T-helper 2 cell treated with Interferon-gamma antibody and Interleukin-4, amounts not matched to agents 5 μg/mL and 100 μg/mL, for 36 hours (primary cell): ENCODE results near the gene METTL21C.

Source experiments
- DNase-seq: peaks from one replicate; pipeline ENCODE4 v3.0.0; 2021; ENCODE audit warnings: low spot score
- H3K27ac Mint-ChIP-seq: one replicate; pipeline ENCODE4 v1.8.0; 2021; ENCODE audit warnings: mild to moderate bottlenecking, mixed read lengths
- H3K27me3 Mint-ChIP-seq: one replicate; pipeline ENCODE4 v1.8.0; 2021; ENCODE audit warnings: low read depth, mixed read lengths
- H3K36me3 Mint-ChIP-seq: one replicate; pipeline ENCODE4 v1.8.0; 2021; ENCODE audit warnings: low read depth, mixed read lengths
- H3K4me1 Mint-ChIP-seq: one replicate; pipeline ENCODE4 v1.8.0; 2021; ENCODE audit warnings: low read depth, mixed read lengths
- H3K4me3 Mint-ChIP-seq: one replicate; pipeline ENCODE4 v1.8.0; 2022; ENCODE audit warnings: mild to moderate bottlenecking, moderate library complexity, mixed read lengths
- H3K9me3 Mint-ChIP-seq: one replicate; pipeline ENCODE4 v1.8.0; 2021; ENCODE audit warnings: mixed read lengths

The METTL21C gene

GRCh38 chr13:102670130-102670529 is 24.7 kb downstream of the METTL21C start:
- Mint-ChIP-seq H3K4me1 (no peaks in the 10 kb centered on the region), H3K36me3 (peaks cover 77% of the 10 kb centered on the region), H3K27ac (no peak overlapping the region), H3K9me3 (peaks cover 21% of the 10 kb centered on the region), H3K27me3 (no peaks in the 10 kb centered on the region), H3K4me3 (no peak overlapping the region)
- DNase-seq: no peak

DNA sequence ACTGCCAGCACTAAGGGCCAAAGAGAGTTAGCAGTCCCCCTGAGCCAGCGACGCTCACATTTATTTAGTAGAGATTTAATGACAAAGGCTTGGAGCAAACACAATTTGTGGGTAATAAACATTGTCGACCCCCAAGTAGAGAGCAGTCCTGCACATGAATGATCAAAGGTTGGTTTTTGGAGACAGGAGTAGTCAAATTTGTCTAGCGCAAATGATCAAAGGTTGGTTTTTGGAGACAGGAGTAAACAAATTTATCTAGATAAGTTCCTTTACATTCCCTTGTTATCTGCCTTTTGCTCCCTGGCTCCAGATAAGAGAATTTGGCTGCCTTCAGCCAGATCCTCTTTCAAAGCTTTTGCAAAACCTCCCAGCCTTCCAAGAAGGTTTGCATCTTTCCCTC is 26.9 kb downstream of the METTL21C start:
- no peaks in the 10 kb centered on the region for H3K4me1 Mint-ChIP-seq
- no peak for DNase-seq
- no peaks in the 10 kb centered on the region for H3K27me3 Mint-ChIP-seq
- H3K36me3 Mint-ChIP-seq: peaks cover 79% of the 10 kb centered on the region
- peaks cover 21% of the 10 kb centered on the region for H3K9me3 Mint-ChIP-seq
- no peak overlapping the region for H3K4me3 Mint-ChIP-seq
- no peak overlapping the region for H3K27ac Mint-ChIP-seq

GRCh38 chr13:102667023-102667422 is 27.8 kb downstream of the METTL21C start:
- Mint-ChIP-seq H3K9me3 (peaks cover 21% of the 10 kb centered on the region), H3K27me3 (no peaks in the 10 kb centered on the region), H3K27ac (no peak overlapping the region), H3K4me3 (no peak overlapping the region), H3K4me1 (no peaks in the 10 kb centered on the region), H3K36me3 (peaks cover 77% of the 10 kb centered on the region)
- no peak for DNase-seq

DNA sequence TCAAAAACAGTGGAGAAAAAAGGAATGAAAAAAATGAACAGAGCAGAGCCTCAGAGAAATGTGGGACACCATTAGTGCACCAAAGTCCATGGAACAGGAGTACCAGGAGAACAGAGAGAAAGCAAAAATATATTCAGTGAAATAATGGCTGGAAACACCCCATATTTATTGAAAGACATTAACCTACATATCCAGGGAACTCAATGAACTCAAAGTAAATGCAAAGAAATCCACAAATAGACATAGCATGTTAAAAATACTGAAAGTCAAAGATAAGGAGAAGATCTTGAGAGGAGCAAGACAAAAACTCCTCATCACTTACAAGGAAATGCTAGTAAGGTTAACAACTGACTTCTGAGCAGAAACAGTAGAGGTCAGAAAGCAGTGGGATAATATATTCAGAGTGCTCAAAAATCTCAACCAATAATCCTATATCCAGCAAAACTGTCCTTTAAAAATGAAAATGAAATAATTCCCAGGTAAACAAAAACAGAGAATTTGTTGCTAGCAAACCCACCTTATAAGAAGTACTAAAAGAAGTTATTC is 35.6 kb downstream of the METTL21C start:
- no peaks in the 10 kb centered on the region for H3K4me1 Mint-ChIP-seq
- peaks cover 47% of the 10 kb centered on the region for H3K36me3 Mint-ChIP-seq
- H3K27ac Mint-ChIP-seq: peak overlapping the region; percentile 11
- peaks cover 7% of the 10 kb centered on the region for H3K9me3 Mint-ChIP-seq
- H3K4me3 Mint-ChIP-seq: no peak overlapping the region
- no peak for DNase-seq
- no peaks in the 10 kb centered on the region for H3K27me3 Mint-ChIP-seq

GRCh38 chr13:102658660-102659059 is 36.2 kb downstream of the METTL21C start:
- no peak overlapping the region for H3K4me3 Mint-ChIP-seq
- H3K27ac Mint-ChIP-seq: no peak overlapping the region
- peaks cover 41% of the 10 kb centered on the region for H3K36me3 Mint-ChIP-seq
- no peak for DNase-seq
- no peaks in the 10 kb centered on the region for H3K4me1 Mint-ChIP-seq
- no peaks in the 10 kb centered on the region for H3K27me3 Mint-ChIP-seq
- H3K9me3 Mint-ChIP-seq: peaks cover 7% of the 10 kb centered on the region

DNA sequence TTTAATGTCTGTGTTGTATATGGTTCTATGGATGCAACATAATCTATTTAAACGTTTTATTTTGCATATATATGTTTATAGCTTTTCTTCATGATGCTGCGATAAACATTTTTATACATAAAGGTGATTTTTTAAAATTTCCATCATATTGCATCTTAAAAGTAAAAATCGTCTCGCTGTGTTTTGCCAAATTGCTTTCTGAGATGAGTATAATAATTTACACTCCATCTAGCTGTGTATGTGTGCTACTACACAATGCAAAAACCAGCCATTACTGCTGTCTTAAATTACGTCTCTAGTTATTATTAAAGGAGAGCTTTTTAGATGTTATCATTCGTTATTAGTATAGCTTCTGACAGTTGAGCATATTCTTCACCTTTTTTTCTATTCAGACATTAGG is 37.2 kb downstream of the METTL21C start:
- Mint-ChIP-seq H3K27ac (no peak overlapping the region), H3K4me3 (no peak overlapping the region), H3K4me1 (no peaks in the 10 kb centered on the region), H3K36me3 (peaks cover 44% of the 10 kb centered on the region), H3K27me3 (no peaks in the 10 kb centered on the region), H3K9me3 (peaks cover 7% of the 10 kb centered on the region)
- DNase-seq: no peak

DNA sequence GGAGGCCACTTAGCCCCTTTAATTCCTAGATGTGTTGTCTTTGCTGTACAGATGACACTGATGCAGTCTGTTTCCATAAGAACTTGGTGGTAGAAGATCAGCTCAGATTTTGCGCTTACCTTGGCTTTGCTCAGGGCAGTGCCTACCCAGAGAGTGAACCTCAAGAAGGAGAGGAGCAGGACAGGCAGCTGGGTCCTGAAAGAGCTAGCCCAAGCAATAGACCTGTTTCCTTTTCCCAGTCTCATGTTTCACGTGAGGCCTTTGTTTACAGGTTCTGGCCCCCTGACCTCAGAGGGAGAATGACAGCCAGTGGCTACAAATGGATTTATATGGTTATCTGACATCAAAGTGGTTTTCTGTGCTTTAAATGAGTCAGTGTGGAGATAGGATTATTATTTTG is 40.1 kb downstream of the METTL21C start:
- H3K27ac Mint-ChIP-seq: no peak overlapping the region
- no peak for DNase-seq
- H3K9me3 Mint-ChIP-seq: peaks cover 7% of the 10 kb centered on the region
- no peaks in the 10 kb centered on the region for H3K27me3 Mint-ChIP-seq
- H3K4me1 Mint-ChIP-seq: peaks cover 2% of the 10 kb centered on the region
- H3K36me3 Mint-ChIP-seq: peaks cover 34% of the 10 kb centered on the region
- H3K4me3 Mint-ChIP-seq: no peak overlapping the region

DNA sequence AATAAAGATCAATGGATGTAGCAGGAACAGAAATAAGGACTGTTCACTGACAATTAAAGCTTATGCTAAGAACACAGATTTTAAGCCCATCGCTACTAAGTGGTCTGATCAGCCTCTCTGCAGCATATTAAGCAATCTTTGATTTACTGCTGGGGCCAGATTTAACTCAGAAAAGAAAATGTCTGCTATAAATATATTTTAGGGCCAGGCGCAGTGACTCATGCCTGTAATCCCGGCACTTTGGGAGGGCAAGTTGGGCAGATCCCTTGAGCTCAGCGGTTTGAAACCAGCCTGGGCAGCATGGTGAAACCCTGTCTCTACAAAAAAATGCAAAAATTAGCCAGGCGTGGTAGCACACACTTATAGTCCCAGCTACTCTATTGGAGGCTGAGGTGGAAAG is 43.0 kb downstream of the METTL21C start:
- Mint-ChIP-seq H3K27me3 (no peaks in the 10 kb centered on the region), H3K4me1 (peaks cover 3% of the 10 kb centered on the region), H3K4me3 (no peak overlapping the region), H3K9me3 (no peaks in the 10 kb centered on the region), H3K36me3 (peaks cover 37% of the 10 kb centered on the region), H3K27ac (no peak overlapping the region)
- DNase-seq: no peak

DNA sequence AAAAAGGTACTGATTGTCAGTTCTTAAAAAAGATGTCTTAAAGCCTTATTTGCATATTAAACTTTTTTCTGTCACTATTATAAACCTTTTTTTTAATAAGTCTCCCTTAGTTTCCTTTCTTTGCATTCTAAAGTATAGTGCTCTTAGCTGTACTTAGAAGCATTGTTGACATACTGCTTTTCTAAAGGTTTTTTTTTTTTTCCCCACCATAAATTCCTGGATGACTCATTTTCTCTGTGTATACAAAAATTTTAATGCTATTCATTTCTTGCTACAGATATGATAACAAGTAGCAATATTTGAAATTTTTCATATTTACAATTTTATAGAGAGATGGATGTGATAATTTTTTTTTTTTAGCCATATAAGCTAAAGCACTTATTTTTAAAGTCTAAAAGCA is 43.5 kb downstream of the METTL21C start:
- Mint-ChIP-seq H3K4me3 (no peak overlapping the region), H3K4me1 (peaks cover 5% of the 10 kb centered on the region), H3K27me3 (no peaks in the 10 kb centered on the region), H3K9me3 (no peaks in the 10 kb centered on the region), H3K27ac (no peak overlapping the region), H3K36me3 (peaks cover 41% of the 10 kb centered on the region)
- no peak for DNase-seq

DNA sequence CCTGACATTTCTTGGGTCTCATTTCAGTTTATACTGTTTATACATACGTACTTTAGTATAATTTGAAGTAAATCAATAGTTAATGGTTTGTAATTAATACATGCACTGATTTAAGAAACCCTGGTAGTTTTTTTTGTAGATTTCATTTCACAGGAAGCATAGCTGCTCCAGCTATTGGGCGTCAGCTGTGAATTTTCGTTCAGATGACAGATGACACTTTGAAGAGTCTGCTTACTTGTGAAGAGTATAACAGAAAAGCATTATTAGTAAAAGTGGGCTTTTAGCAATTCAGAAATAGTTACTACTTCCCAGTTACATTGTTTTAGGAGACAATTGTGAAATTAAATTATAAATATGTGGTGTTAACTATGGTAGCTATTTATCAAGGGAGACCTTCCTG is 44.4 kb downstream of the METTL21C start:
- peak overlapping the region; percentile 35 for H3K27ac Mint-ChIP-seq
- H3K36me3 Mint-ChIP-seq: peaks cover 41% of the 10 kb centered on the region
- DNase-seq: no peak
- H3K9me3 Mint-ChIP-seq: no peaks in the 10 kb centered on the region
- H3K4me3 Mint-ChIP-seq: no peak overlapping the region
- H3K4me1 Mint-ChIP-seq: peaks cover 5% of the 10 kb centered on the region
- H3K27me3 Mint-ChIP-seq: no peaks in the 10 kb centered on the region

- no peaks in the 10 kb centered on the region for H3K27me3 Mint-ChIP-seq
- H3K4me1 Mint-ChIP-seq: peaks cover 7% of the 10 kb centered on the region
- peak overlapping the region; percentile 23 for H3K27ac Mint-ChIP-seq
- H3K36me3 Mint-ChIP-seq: peaks cover 56% of the 10 kb centered on the region
- H3K9me3 Mint-ChIP-seq: no peaks in the 10 kb centered on the region
- no peak for DNase-seq
- no peak overlapping the region for H3K4me3 Mint-ChIP-seq
These were observed 46.8 kb downstream of the METTL21C start for GRCh38 chr13:102648046-102648445.

DNA sequence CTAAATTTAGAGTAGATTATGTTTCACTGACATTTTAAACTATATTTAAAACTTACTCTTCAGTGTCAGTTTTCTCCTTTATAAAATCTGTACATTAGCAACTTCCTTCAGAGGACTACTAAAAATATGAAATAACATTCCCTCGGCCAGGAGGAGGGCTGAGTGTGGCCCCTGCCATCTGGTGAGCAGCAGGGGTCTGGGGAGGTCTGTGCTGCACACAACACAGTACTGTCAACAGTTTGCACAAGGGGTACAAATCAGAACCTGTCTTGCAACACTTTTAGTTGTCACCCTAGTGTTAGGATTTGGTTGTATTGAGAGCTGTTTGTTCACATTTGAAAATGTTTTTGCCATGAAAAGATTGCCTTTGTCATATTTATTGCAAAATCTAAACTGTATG is 49.1 kb downstream of the METTL21C start:
- H3K36me3 Mint-ChIP-seq: peaks cover 70% of the 10 kb centered on the region
- no peaks in the 10 kb centered on the region for H3K9me3 Mint-ChIP-seq

DNA sequence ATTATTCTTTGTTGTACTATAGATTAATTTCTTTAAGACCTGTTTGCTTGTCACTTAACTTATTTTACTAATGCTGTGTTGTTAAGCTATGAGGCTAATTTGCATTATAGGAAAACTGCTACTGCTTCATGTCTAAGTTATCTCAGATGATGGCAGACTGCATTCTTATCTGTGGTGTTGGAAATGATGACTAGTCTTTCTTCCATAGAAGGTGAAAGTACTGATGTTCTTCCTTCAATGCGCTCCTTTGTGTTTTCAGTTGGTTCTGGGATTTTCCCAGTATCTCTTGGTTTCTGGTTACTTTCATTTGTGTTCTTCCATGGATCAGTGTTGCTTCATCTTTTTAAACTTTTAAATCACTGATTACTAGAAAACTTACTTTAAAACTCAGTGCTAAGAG is 51.2 kb downstream of the METTL21C start:
- no peaks in the 10 kb centered on the region for H3K9me3 Mint-ChIP-seq
- H3K4me3 Mint-ChIP-seq: no peak overlapping the region
- no peaks in the 10 kb centered on the region for H3K27me3 Mint-ChIP-seq
- H3K4me1 Mint-ChIP-seq: peaks cover 4% of the 10 kb centered on the region
- H3K36me3 Mint-ChIP-seq: peaks cover 67% of the 10 kb centered on the region
- H3K27ac Mint-ChIP-seq: peak overlapping the region; percentile 52
- DNase-seq: no peak

More for the DNA sequence above, 49.1 kb downstream of the METTL21C start:
- no peaks in the 10 kb centered on the region for H3K27me3 Mint-ChIP-seq
- no peak for DNase-seq
- peaks cover 5% of the 10 kb centered on the region for H3K4me1 Mint-ChIP-seq
- no peak overlapping the region for H3K4me3 Mint-ChIP-seq
- no peak overlapping the region for H3K27ac Mint-ChIP-seq

DNA sequence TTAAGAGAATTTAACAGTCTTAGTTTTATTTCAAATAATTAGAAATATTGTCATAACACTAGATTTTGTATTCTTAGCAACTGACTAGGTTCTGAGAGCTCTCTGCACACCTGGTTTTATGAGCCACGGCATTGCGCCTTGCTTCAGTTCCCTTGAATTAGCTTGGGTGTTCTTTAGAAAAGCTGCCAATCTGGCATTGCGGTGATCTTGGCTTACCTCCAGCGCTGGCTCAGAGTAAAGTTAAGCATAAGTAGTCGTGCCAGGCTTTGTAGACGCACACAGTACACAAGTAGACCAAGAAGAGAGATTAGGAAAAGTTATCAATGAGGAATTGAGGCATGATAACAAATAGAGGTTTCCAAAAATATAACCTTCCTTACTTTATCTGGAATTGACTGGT is 52.4 kb downstream of the METTL21C start:
- H3K27ac Mint-ChIP-seq: no peak overlapping the region
- H3K9me3 Mint-ChIP-seq: no peaks in the 10 kb centered on the region
- DNase-seq: no peak
- H3K4me3 Mint-ChIP-seq: no peak overlapping the region
- peaks cover 4% of the 10 kb centered on the region for H3K4me1 Mint-ChIP-seq
- peaks cover 68% of the 10 kb centered on the region for H3K36me3 Mint-ChIP-seq
- no peaks in the 10 kb centered on the region for H3K27me3 Mint-ChIP-seq

DNA sequence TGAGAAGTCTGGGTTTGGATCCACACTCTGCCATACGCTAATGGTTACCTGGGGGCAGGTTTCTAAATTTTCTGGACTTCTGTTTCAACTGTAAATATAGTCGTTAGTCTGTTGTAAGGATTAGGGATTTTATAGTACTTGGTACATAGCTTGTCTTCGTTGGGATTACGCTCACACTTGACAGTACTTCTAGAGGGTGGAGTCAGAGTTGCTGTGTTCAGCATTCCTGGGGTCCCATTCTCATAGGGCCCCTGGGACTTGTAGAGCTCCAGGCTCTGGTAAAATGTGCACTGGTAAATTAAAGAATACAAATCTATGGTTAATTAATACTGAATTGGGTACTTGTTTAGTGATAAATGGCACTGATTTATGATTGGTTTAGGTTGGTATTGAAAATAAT is 52.8 kb downstream of the METTL21C start:
- no peak overlapping the region for H3K27ac Mint-ChIP-seq
- no peak for DNase-seq
- no peak overlapping the region for H3K4me3 Mint-ChIP-seq
- no peaks in the 10 kb centered on the region for H3K27me3 Mint-ChIP-seq
- H3K4me1 Mint-ChIP-seq: peaks cover 4% of the 10 kb centered on the region
- peaks cover 68% of the 10 kb centered on the region for H3K36me3 Mint-ChIP-seq
- H3K9me3 Mint-ChIP-seq: no peaks in the 10 kb centered on the region
